GM12878 (cell line): ENCODE measurements around the gene RTN3. TPM values are rescaled to one million over a fixed set of nuclear protein-coding genes. Genes with fewer than 3 reads are reported as not detected.

Experiments
- ATAC-seq: fragments of 200-7000 bp; cut with Tn5 transposase; 3 replicates; pipeline ENCODE4 v1.9.1; 2020; ENCODE audit warnings: mild to moderate bottlenecking, moderate library complexity
- BruUV-seq: library from RNA; stranded (reverse); fragments of 400-500 nt; replicated peaks from 2 replicates; lab custom pipeline; 2021; lab: Mats Ljungman, UMichigan
- CTCF ChIA-PET: fragments of 300-600 bp; sonication (Branson Sonifier 250); formaldehyde crosslinking; extraction: SDS; loops from one replicate; lab custom pipeline; 2021; ENCODE audit warnings: inconsistent platforms; lab: Yijun Ruan, JAX
- POLR2A ChIA-PET: fragments of 350-600 bp; formaldehyde crosslinking; extraction: SDS; loops from one replicate; lab custom pipeline; 2021; ENCODE audit warnings: inconsistent platforms; lab: Charles Lee
- RAD21 ChIA-PET: fragments of 300-600 bp; sonication (Branson Sonifier 250); formaldehyde crosslinking; loops from one replicate; lab custom pipeline; 2023; ENCODE audit warnings: antibody characterized with exemption; ENCODE audit not compliant: unreplicated experiment; lab: Charles Lee
- SMC1A ChIA-PET: fragments of 300-600 bp; sonication (Branson Sonifier 250); formaldehyde crosslinking; loops from one replicate; lab custom pipeline; 2023; ENCODE audit not compliant: unreplicated experiment, uncharacterized antibody; lab: Charles Lee
- DNase-seq: peaks from one replicate; pipeline ENCODE4 v3.0.0-alpha.2; 2011; ENCODE audit warnings: low read depth, low spot score
- FAIRE-seq: peaks from 3 replicates; lab custom pipeline; 2011; peaks lifted over from hg19 to GRCh38; lab: Jason Lieb, UNC
- H2AFZ ChIP-seq: 2 replicates; pipeline ENCODE4 v1.6.0; 2011; ENCODE audit warnings: low read depth, low read length, control low read depth; ENCODE audit not compliant: control insufficient read depth
- H3K27ac ChIP-seq: 2 replicates; pipeline ENCODE4 v1.5.1; 2011; ENCODE audit warnings: control low read depth; ENCODE audit not compliant: control insufficient read depth, insufficient read depth
- H3K27me3 ChIP-seq, 2 experiments: replicated peaks in 1 of 2; 2 replicates each; pipeline versions ENCODE4 v1.6.0 to v1.6.1; 2011; ENCODE audit warnings: low read length in 1 of 2; ENCODE audit not compliant: control insufficient read depth in 2 of 2, insufficient read depth in 2 of 2
- H3K36me3 ChIP-seq, 2 experiments: 2 replicates each; pipeline ENCODE4 v1.5.1; 2011; ENCODE audit warnings: low read length in 1 of 2; ENCODE audit not compliant: control insufficient read depth in 2 of 2, insufficient read depth in 2 of 2
- H3K4me1 ChIP-seq: 2 replicates; pipeline ENCODE4 v1.6.1; 2011; ENCODE audit warnings: mild to moderate bottlenecking, low read length, moderate library complexity, mixed read lengths; ENCODE audit not compliant: control insufficient read depth, insufficient read depth
- H3K4me2 ChIP-seq: 2 replicates; pipeline ENCODE4 v1.6.0; 2011; ENCODE audit warnings: control low read depth; ENCODE audit not compliant: control insufficient read depth, insufficient read depth
- H3K4me3 ChIP-seq: fragments of 200-600 bp; sonication (generic); 2 replicates; pipeline ENCODE4 v1.5.1; 2016
- H3K79me2 ChIP-seq: 2 replicates; pipeline ENCODE4 v1.6.0; 2011; ENCODE audit warnings: low read length; ENCODE audit not compliant: control insufficient read depth, insufficient read depth
- H3K9ac ChIP-seq: 2 replicates; pipeline ENCODE4 v1.8.0; 2011; ENCODE audit warnings: low read length, control low read depth, mixed read lengths; ENCODE audit not compliant: control insufficient read depth, insufficient read depth
- H3K9me3 ChIP-seq: replicated peaks from 3 replicates; pipeline ENCODE4 v1.5.1; 2011; ENCODE audit warnings: mild to moderate bottlenecking, low read length; ENCODE audit not compliant: control insufficient read depth, insufficient read depth
- H4K20me1 ChIP-seq: 2 replicates; pipeline ENCODE4 v1.6.0; 2011; ENCODE audit not compliant: control insufficient read depth, insufficient read depth
- CEBPB ChIP-seq, 2 experiments: fragments of 150-350 bp in 1 of 2; IDR thresholded peaks; 2 replicates each; pipeline ENCODE4 v1.6.1; 2012 to 2014; ENCODE audit warnings: low read depth in 2 of 2, low read length in 2 of 2, borderline replicate concordance in 1 of 2, inconsistent platforms in 1 of 2
- E4F1 ChIP-seq: fragments of 450-650 bp; IDR thresholded peaks from 2 replicates; pipeline ENCODE4 v1.6.1; 2018; ENCODE audit warnings: borderline replicate concordance, mild to moderate bottlenecking; ENCODE audit not compliant: partially characterized antibody
- HSF1 ChIP-seq: fragments of 150-350 bp; IDR thresholded peaks from 2 replicates; pipeline ENCODE4 v1.6.1; 2014; ENCODE audit warnings: mild to moderate bottlenecking, low read depth, low read length
- JUNB ChIP-seq: IDR thresholded peaks from 2 replicates; pipeline ENCODE4 v1.6.1; 2016; ENCODE audit warnings: antibody characterized with exemption, mild to moderate bottlenecking
- MYC ChIP-seq: IDR thresholded peaks from 2 replicates; pipeline ENCODE4 v1.6.1; 2011; ENCODE audit warnings: mild to moderate bottlenecking, low read length, moderate library complexity, inconsistent platforms; ENCODE audit not compliant: insufficient read depth, insufficient replicate concordance, insufficient read length, severe bottlenecking
- NFXL1 ChIP-seq: fragments of 450-650 bp; IDR thresholded peaks from 2 replicates; pipeline ENCODE4 v1.6.1; 2017; ENCODE audit warnings: antibody characterized with exemption, mild to moderate bottlenecking, borderline replicate concordance
- NRF1 ChIP-seq: conservative IDR thresholded peaks from 2 replicates; pipeline ENCODE4 v1.6.1; 2011; ENCODE audit warnings: mild to moderate bottlenecking, low read depth, low read length, improper control_type of control experiment
- SMAD1 ChIP-seq: fragments of 450-650 bp; IDR thresholded peaks from 2 replicates; pipeline ENCODE4 v1.6.1; 2018; ENCODE audit warnings: mild to moderate bottlenecking, low read depth; ENCODE audit not compliant: partially characterized antibody
- SREBF2 ChIP-seq: IDR thresholded peaks from 2 replicates; pipeline ENCODE4 v1.6.1; 2012; ENCODE audit warnings: mild to moderate bottlenecking, low read length
- ZBTB40 ChIP-seq: fragments of 450-650 bp; IDR thresholded peaks from 2 replicates; pipeline ENCODE4 v1.6.1; 2016; ENCODE audit warnings: mild to moderate bottlenecking, moderate library complexity, borderline replicate concordance
- WGBS: methylation state at CpG from one replicate; pipeline ENCODE4 v1.1.6; 2016; ENCODE audit warnings: low lambda C conversion rate; ENCODE audit not compliant: insufficient replicate concordance, insufficient coverage; ENCODE audit errors: missing lambda C conversion rate; 5-methylcytosine and 5-hydroxymethylcytosine counted together
- in situ Hi-C: fragments of 300-500 bp; cut with MboI; formaldehyde crosslinking; loops from 9 replicates; pipeline ENCODE4 v1.14.3; 2018; ENCODE audit warnings: mixed read lengths
- intact Hi-C: fragments of 100-400 bp; cut with micrococcal nuclease; formaldehyde crosslinking; loops from one replicate; pipeline ENCODE4 v1.14.2; 2022; ENCODE audit not compliant: unreplicated experiment
- polyA plus RNA-seq, 11 experiments: library from polyadenylated mRNA; depleted of rRNA in 4 of 11; unstranded in 6 of 11; stranded (reverse) in 5 of 11; fragments of >200 nt; fragmentation: Nextera tagmentation in 4 of 11; fragmentation: Illumina TruSeq in 1 of 11; extraction: Ambion mirVana in 4 of 11; extraction: Trizol in 1 of 11; gene quantifications; 1 replicate in 1 of 11; 2 replicates in 10 of 11; pipeline versions ENCODE4 v1.2.1 to v1.2.3, GENCODE V29; 2011 to 2016; ENCODE audit warnings: inconsistent platforms in 2 of 11, missing spikeins in 2 of 11, low read depth in 1 of 11
- total RNA-seq, 4 experiments: library from RNA; depleted of rRNA in 3 of 4; stranded (reverse); fragments of >200 nt in 3 of 4; fragmentation: Illumina TruSeq in 1 of 4; extraction: Trizol in 1 of 4; gene quantifications; 2 replicates each; pipeline versions ENCODE4 v1.2.1 to v1.2.3, GENCODE V29; 2013 to 2021
- TF ChIP-seq, protein P1 (sequence below): fragments of 450-650 bp; IDR thresholded peaks from 2 replicates; pipeline ENCODE4 v1.6.1; 2016; ENCODE audit warnings: mild to moderate bottlenecking

The RTN3 gene
- total and polyA plus RNA-seq, 10 of the 15 experiments (the other 5 are each of a cell fraction or from before 2014, with no cell fraction given) = 22.9 to 64.2 (median 47.0) TPM

GRCh38 chr11:63694596-63694995 is 13.3 kb downstream of the RTN3 start:
- Histone ChIP-seq H3K27ac (no peak overlapping the region), H3K36me3 (no peaks in the 10 kb centered on the region), H4K20me1 (no peaks in the 10 kb centered on the region), H3K79me2 (no peaks in the 10 kb centered on the region), H3K27me3 (no peaks in the 10 kb centered on the region), H3K4me2 (no peak overlapping the region), H3K4me3 (no peak overlapping the region), H3K9ac (no peak overlapping the region), H3K9me3 (no peaks in the 10 kb centered on the region), H3K4me1 (no peaks in the 10 kb centered on the region), H2AFZ (no peak overlapping the region)
- ChIA-PET SMC1A (interaction anchor here (0.9 to 1.4 kb wide), 5 partner anchors 8 to 44 kb away, joined by 3 to 8 read pairs (median 4); no protein-coding TSS in a partner anchor), POLR2A (interaction anchor here (0.6 to 1.2 kb wide), 2 partner anchors 8 to 245 kb away, joined by 3 to 8 read pairs; no protein-coding TSS in a partner anchor), RAD21 (no interaction called here), CTCF (interaction anchor here (0.9 to 1.9 kb wide), 3 partner anchors 13 to 216 kb away, joined by 4 to 10 read pairs (median 6); partner anchors contain the start of gene RTN3)
- intact Hi-C loops (no loop called here), in situ Hi-C loops (no loop called here)
- DNase-seq (no peak), FAIRE-seq (no peak), ATAC-seq (no peak)
- TF ChIP-seq HSF1 (no peak), E4F1 (no peak), NFXL1 (no peak), CEBPB (IDR thresholded peaks at IDR 0.05; ENCODE audit: borderline replicate concordance in 1 of 2, low read depth in 2 of 2, low read length in 2 of 2) (no peak), ZBTB40 (no peak), SMAD1 (no peak), MYC (no peak), SREBF2 (no peak), JUNB (no peak), NRF1 (no peak)
- TF ChIP-seq, protein P1, sequence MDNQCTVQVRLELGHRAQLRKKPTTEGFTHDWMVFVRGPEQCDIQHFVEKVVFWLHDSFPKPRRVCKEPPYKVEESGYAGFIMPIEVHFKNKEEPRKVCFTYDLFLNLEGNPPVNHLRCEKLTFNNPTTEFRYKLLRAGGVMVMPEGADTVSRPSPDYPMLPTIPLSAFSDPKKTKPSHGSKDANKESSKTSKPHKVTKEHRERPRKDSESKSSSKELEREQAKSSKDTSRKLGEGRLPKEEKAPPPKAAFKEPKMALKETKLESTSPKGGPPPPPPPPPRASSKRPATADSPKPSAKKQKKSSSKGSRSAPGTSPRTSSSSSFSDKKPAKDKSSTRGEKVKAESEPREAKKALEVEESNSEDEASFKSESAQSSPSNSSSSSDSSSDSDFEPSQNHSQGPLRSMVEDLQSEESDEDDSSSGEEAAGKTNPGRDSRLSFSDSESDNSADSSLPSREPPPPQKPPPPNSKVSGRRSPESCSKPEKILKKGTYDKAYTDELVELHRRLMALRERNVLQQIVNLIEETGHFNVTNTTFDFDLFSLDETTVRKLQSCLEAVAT = no peak
- WGBS = 91% methylated on average over 7 of the region's 7 CpGs
- BruUV-seq = no TSS peak
